HG03095 (cell line): ENCODE results near the gene ZNF132.
"Not testable (repeated sequence)": the region's sequence is repeated elsewhere in the genome, so short reads cannot be mapped to it uniquely, and the experiment has no call there.

Experiments used
- ATAC-seq: cut with Tn5 transposase; IDR thresholded peaks from one replicate; pipeline ENCODE4 v1.9.1; 2021; ENCODE audit warnings: moderate library complexity; ENCODE audit not compliant: unreplicated experiment

The ZNF132 gene

DNA sequence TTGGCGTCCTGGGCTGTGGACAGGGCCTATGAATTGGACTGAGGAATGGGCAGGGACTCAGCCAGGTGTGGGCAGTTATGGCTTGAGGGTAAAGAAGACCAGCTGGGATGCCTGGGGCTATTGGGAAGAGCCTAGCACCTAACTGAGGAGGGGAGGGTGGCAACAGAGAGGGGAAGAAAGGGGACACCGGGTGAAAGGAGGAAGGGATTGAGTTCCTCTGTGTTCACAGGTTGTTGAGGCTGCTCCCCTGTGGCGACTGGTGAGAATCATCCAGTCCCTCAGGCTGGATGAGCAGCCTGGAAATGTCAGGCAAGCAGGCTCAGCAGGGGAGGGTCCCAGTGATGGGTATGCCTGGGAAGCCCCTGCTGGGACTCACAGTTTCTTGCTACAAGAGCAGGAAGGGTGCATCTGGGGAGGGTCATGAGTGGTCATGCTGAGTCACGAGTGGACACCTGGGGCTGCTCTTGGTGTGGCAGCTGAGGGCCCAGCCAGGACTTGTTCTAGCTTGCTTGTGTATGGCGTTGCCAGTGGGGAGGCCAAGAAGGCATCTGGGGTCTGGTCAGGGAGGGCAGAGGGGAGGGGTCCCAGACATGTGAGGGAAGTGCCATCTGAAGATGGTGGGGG is 28.4 kb upstream of the ZNF132 start:
- ATAC-seq = no peak

- ATAC-seq = peak; percentile 76
Measured at GRCh38 chr19:58466760-58467589, 27.0 kb upstream of the ZNF132 start, which contains the start of gene ZNF324. Gene ZNF324, plus strand, starts transcription at chr19:58467080. Its CDS starts 2,106 bp downstream, at chr19:58469186.

- ATAC-seq = no peak
Measured at GRCh38 chr19:58466089-58466759, 26.3 kb upstream of the ZNF132 start.

- ATAC-seq = no peak
Measured at GRCh38 chr19:58460039-58460438, 20.1 kb upstream of the ZNF132 start.

DNA sequence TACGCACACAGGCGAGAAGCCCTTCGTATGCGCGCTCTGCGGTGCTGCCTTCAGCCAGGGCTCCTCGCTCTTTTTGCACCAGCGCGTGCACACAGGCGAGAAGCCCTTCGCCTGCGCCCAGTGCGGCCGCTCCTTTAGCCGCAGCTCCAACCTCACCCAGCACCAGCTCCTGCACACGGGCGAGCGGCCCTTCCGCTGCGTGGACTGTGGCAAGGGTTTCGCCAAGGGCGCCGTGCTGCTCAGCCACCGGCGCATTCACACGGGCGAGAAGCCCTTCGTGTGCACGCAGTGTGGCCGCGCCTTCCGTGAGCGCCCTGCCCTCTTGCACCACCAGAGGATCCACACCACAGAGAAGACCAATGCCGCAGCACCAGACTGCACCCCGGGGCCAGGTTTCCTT is 16.2 kb upstream of the ZNF132 start:
- no peak for ATAC-seq

GRCh38 chr19:58455306-58455705 is 15.4 kb upstream of the ZNF132 start:
- ATAC-seq = no peak

DNA sequence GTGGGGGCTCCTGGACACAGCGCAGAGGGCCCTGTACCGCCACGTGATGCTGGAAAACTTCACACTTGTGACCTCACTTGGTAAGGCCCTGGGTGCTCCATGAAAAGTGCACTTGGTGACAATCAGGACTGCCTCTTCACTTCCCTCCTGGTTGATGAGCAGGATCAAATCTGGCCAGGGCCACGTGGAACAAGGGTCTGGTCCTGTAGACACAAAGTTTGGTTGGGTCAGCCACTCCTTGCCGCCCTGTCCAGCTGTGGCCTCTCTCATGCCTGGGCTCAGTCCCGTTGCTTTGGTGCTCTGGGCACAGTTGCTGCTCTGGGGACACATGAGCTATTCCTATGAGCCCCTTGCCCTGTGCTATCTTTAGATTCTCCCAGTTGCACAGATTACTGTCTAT is 13.8 kb upstream of the ZNF132 start:
- ATAC-seq = no peak

DNA sequence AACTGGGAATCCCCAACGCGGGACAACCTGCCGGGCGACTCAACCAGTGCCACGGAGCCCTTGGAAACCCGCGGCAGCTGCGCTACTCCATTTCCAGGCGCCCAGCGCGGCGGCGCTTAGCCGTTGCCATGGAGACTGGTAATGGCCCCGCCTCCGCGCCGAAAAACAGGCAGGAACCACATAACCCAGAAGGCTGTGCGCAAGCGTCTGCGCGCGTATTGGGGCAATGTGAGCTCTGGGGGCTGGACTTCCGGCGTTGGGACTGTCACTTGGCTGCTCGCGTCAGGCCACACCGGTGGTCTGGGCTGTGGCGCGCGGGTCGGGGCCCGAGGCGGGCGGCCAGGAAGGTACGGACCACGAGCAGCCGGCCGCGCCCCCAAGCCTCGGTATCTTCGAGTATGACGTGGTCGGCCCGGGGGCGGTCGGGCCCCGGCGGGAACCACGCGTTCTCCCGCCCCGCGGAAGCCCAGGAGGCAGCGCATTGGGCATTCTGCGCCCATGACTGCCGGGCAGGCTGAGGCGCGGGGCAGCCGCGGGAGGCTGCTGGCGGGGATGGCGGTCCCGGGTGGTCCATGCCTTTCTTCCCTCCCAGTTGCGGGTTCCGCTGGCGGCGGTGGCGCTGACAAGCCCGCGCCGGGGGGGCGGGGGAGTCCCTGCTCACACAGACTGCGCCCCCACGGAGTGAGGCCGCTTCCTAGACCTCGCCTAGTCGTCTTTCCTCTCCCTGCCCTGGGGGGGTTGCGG is 11.6 kb upstream of the ZNF132 start, which contains the start of gene ZNF324B:
Gene ZNF324B (plus strand): TSS at position 265 of the 744 bp plus-strand sequence. CDS start 2,080 bp downstream, outside the sequence.
- ATAC-seq = peak; percentile 87

DNA sequence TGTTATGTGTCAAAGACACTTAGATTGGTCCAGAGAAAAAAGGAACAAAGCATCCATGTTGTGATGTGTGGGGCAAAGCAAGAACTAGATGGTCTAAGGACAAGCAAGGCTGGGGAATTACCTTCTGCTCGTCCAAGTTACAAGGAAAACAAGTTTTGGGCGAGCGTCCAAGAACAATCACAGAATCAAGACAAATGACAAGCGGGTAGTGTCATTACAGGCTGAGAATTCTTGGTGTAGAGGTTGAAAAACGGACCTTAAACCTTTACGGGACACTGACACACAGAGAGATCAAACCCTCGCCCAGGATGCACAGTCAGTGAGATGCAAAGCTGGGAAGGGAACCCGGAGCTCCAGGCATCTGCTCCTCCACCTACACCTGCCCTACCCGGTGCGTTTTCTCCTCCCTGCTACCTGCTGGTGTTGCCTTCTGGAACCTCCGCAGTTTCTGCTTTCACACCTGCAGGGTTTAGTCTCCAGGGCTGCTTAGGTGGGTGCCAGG is 11.0 kb upstream of the ZNF132 start:
- no peak for ATAC-seq

GRCh38 chr19:58449980-58450379 is 10.0 kb upstream of the ZNF132 start:
- ATAC-seq = not testable (repeated sequence)

- not testable (repeated sequence) for ATAC-seq
Measured at GRCh38 chr19:58448860-58449259, 8.9 kb upstream of the ZNF132 start.

DNA sequence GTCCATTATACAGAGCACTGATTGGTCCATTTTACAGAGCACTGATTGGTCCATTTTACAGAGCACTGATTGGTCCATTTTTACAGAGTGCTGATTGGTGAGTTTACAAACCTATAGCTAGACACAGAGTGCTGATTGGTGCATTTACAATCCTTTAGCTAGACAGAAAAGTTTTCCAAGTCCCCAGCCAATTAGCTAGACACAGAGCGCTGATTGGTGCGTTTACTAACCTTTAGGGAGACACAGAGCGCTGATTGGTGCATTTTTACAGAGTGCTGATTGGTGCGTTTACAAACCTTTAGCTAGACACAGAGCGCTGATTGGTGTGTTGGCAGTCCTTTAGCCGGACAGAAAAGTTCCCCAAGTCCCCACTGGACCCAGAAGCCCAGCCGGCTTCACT is 3.0 kb upstream of the ZNF132 start:
- ATAC-seq = not testable (repeated sequence)

- ATAC-seq = no peak
Measured at GRCh38 chr19:58440556-58440955, 603 bp upstream of the ZNF132 start.

DNA sequence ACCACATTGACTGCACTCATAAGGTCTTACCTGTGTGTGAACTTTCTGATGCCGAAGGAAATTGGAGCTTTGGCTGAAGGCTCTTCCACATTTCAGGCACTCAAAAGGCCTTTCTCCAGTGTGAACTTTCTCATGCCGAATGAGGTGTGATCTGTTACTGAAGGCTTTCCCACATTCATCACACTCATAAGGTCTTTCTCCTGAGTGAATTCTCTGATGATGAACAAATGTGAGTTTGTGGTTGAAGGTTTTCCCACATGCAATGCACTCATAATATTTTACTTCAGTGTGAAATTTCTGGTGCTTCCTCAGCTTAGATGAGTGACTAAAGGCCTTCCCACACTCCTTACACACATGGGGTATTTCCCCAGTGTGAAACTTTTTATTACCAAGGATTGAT is 5.7 kb downstream of the ZNF132 start:
- no peak for ATAC-seq

GRCh38 chr19:58429745-58430144 is 10.2 kb downstream of the ZNF132 start:
- ATAC-seq = no peak

GRCh38 chr19:58428617-58429016 is 11.3 kb downstream of the ZNF132 start:
- ATAC-seq = no peak

GRCh38 chr19:58417071-58417470 is 22.9 kb downstream of the ZNF132 start:
- ATAC-seq = no peak

GRCh38 chr19:58416604-58417003 is 23.3 kb downstream of the ZNF132 start:
- no peak for ATAC-seq

- ATAC-seq = peak; percentile 4
Measured at GRCh38 chr19:58409010-58409790, 30.8 kb downstream of the ZNF132 start.
